Measurements from ENCODE around the gene CEACAM20. TPM values are rescaled to one million over a fixed set of nuclear protein-coding genes. Genes with fewer than 3 reads are reported as not detected.

Gene CEACAM20
- total RNA-seq, 1 experiment from 2014 or later: 0.28 TPM

DNA sequence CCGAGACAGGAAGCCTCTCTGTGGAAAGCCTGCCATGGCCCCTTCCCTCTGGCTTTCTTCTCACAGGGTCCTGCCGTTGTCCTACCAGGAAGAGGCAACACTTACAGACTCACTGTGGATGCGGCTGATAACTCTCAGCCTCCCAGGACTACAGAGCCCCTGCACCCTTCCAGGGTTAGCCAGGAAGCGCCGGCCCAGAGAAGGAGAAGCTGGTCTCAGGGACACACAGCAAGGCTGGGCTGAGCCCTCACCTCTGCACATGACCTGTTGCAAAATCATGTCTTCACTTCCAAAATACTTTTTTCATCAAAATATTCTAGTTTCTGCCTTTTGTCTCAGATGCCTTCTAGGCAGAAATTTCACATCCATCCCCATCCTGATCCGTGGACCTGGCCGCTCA lies 1.9 kb downstream of the CEACAM20 start:
- TF ChIP-seq, protein P1, sequence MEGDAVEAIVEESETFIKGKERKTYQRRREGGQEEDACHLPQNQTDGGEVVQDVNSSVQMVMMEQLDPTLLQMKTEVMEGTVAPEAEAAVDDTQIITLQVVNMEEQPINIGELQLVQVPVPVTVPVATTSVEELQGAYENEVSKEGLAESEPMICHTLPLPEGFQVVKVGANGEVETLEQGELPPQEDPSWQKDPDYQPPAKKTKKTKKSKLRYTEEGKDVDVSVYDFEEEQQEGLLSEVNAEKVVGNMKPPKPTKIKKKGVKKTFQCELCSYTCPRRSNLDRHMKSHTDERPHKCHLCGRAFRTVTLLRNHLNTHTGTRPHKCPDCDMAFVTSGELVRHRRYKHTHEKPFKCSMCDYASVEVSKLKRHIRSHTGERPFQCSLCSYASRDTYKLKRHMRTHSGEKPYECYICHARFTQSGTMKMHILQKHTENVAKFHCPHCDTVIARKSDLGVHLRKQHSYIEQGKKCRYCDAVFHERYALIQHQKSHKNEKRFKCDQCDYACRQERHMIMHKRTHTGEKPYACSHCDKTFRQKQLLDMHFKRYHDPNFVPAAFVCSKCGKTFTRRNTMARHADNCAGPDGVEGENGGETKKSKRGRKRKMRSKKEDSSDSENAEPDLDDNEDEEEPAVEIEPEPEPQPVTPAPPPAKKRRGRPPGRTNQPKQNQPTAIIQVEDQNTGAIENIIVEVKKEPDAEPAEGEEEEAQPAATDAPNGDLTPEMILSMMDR (IDR thresholded peaks at IDR 0.05; ENCODE audit: unreplicated experiment): no peak
- H3K27me3 Mint-ChIP-seq (ENCODE audit: unreplicated experiment): peaks cover 41% of the 10 kb centered on the region
- H3K27ac Mint-ChIP-seq (ENCODE audit: unreplicated experiment): no peak overlapping the region
- no peaks in the 10 kb centered on the region for H3K36me3 Mint-ChIP-seq (ENCODE audit: insufficient read depth, unreplicated experiment)
- intact Hi-C loops (cut with micrococcal nuclease; ENCODE audit: unreplicated experiment): no loop called here
- BruUV-seq (replicated peaks): no TSS peak
- no peak overlapping the region for H3K4me3 Mint-ChIP-seq (ENCODE audit: low read depth, unreplicated experiment)
- no peaks in the 10 kb centered on the region for H3K9me3 Mint-ChIP-seq (ENCODE audit: low read depth, unreplicated experiment)
- peaks cover 17% of the 10 kb centered on the region for H3K4me1 Mint-ChIP-seq (ENCODE audit: low read depth, unreplicated experiment)
- no peak for DNase-seq
- CTCF ChIA-PET: interaction anchor here (0.6 kb wide), 1 partner anchor 47 kb away, joined by 6 read pairs; no protein-coding TSS in a partner anchor

- Mint-ChIP-seq H3K9me3 (ENCODE audit: low read depth, unreplicated experiment) (no peaks in the 10 kb centered on the region), H3K4me3 (ENCODE audit: low read depth, unreplicated experiment) (no peak overlapping the region), H3K4me1 (ENCODE audit: low read depth, unreplicated experiment) (peaks cover 15% of the 10 kb centered on the region), H3K27me3 (ENCODE audit: unreplicated experiment) (peaks cover 36% of the 10 kb centered on the region), H3K36me3 (ENCODE audit: insufficient read depth, unreplicated experiment) (no peaks in the 10 kb centered on the region), H3K27ac (ENCODE audit: unreplicated experiment) (no peak overlapping the region)
- DNase-seq: no peak
- BruUV-seq (replicated peaks): no TSS peak
- intact Hi-C loops (cut with micrococcal nuclease; ENCODE audit: unreplicated experiment): no loop called here
- CTCF ChIA-PET: interaction anchor here (0.5 to 0.7 kb wide), 2 partner anchors 316 to 1869 kb away, joined by 3 to 6 read pairs; no protein-coding TSS in a partner anchor
- TF ChIP-seq, protein P1 (IDR thresholded peaks at IDR 0.05; ENCODE audit: unreplicated experiment): no peak
These were observed 3.6 kb downstream of the CEACAM20 start for GRCh38 chr19:44525721-44526430.

DNA sequence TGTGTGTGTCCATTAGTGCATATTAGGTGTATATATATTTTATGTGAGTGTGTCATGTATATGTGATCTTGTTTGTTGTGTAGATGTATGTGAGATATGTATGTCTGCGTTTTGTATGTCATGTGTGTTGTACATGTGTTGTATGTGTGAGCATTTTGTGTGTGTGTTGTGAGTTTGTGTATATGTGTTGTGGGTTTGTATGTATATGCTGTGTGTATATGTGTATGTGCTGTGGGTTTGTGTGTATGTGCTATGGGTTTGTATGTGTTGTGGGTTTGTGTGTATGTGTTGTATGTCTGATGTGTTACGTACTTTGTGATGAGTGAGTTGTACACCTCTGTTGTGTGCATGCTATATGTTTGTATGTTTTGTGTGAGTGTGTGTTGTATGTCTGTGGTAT lies 8.1 kb downstream of the CEACAM20 start:
- CTCF ChIA-PET: no interaction called here
- H3K9me3 Mint-ChIP-seq (ENCODE audit: low read depth, unreplicated experiment): no peaks in the 10 kb centered on the region

DNA sequence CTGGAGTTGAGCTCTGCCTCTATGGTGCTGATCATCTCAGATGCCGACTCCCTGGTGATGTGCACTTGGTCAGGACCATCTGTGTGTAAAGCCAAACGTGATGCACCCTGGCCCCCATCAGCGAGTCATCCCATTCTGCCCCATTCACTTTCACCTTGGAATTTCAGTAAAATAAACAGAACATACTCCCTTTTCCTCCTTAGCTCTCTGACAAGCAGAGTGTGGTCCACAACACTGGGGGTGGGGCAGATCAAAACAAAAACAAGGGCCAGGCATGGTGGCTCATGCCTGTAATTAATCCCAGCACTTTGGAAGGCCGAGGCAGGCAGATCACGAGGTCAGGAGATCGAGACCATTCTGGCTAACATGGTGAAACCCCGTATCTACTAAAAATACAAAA lies 12.3 kb downstream of the CEACAM20 start:
- CTCF ChIA-PET: interaction anchor here (0.7 to 1.3 kb wide), 3 partner anchors 13 to 16 kb away, joined by 3 to 4 read pairs (median 4); partner anchors contain the start of gene CEACAM20
- no peak overlapping the region for H3K4me3 Mint-ChIP-seq (ENCODE audit: low read depth, unreplicated experiment)
- TF ChIP-seq, protein P1 (IDR thresholded peaks at IDR 0.05; ENCODE audit: unreplicated experiment): no peak
- no peaks in the 10 kb centered on the region for H3K9me3 Mint-ChIP-seq (ENCODE audit: low read depth, unreplicated experiment)
- no TSS peak for BruUV-seq (replicated peaks)
- no peaks in the 10 kb centered on the region for H3K4me1 Mint-ChIP-seq (ENCODE audit: low read depth, unreplicated experiment)
- no peak overlapping the region for H3K27ac Mint-ChIP-seq (ENCODE audit: unreplicated experiment)
- no peaks in the 10 kb centered on the region for H3K36me3 Mint-ChIP-seq (ENCODE audit: insufficient read depth, unreplicated experiment)
- no peaks in the 10 kb centered on the region for H3K27me3 Mint-ChIP-seq (ENCODE audit: unreplicated experiment)
- intact Hi-C loops (cut with micrococcal nuclease; ENCODE audit: unreplicated experiment): no loop called here
- DNase-seq: no peak

More for the DNA sequence above, 8.1 kb downstream of the CEACAM20 start:
- Mint-ChIP-seq H3K4me1 (ENCODE audit: low read depth, unreplicated experiment) (no peaks in the 10 kb centered on the region), H3K4me3 (ENCODE audit: low read depth, unreplicated experiment) (no peak overlapping the region), H3K27me3 (ENCODE audit: unreplicated experiment) (no peaks in the 10 kb centered on the region), H3K27ac (ENCODE audit: unreplicated experiment) (no peak overlapping the region), H3K36me3 (ENCODE audit: insufficient read depth, unreplicated experiment) (no peaks in the 10 kb centered on the region)
- TF ChIP-seq, protein P1 (IDR thresholded peaks at IDR 0.05; ENCODE audit: unreplicated experiment): no peak
- intact Hi-C loops (cut with micrococcal nuclease; ENCODE audit: unreplicated experiment): no loop called here
- BruUV-seq (replicated peaks): no TSS peak
- no peak for DNase-seq

All from Calu3 (cell line).